Measurements from ENCODE around the gene CFAP119. TPM values are rescaled to one million over a fixed set of nuclear protein-coding genes. Genes with fewer than 3 reads are reported as not detected.
A peak's percentile ranks its signal among the peaks of the same experiment; 100 is the strongest.

The CFAP119 gene
- total and polyA plus RNA-seq, 3 donors from 2014 or later: 31.5 to 54.2 (median 43.3) TPM

- 74 to 81% methylated on average over 10 of the region's 10 CpGs for WGBS, 2 donors
These were observed 2.8 kb downstream of the CFAP119 start for GRCh38 chr16:30758988-30759491.

GRCh38 chr16:30757316-30757715 is 4.5 kb downstream of the CFAP119 start:
- no peaks in the 10 kb centered on the region for H3K9me3 ChIP-seq
- DNase-seq: peak; percentile 61
- no peak for TF ChIP-seq POLR2A (IDR thresholded peaks at IDR 0.05)
- TF ChIP-seq, protein P1, sequence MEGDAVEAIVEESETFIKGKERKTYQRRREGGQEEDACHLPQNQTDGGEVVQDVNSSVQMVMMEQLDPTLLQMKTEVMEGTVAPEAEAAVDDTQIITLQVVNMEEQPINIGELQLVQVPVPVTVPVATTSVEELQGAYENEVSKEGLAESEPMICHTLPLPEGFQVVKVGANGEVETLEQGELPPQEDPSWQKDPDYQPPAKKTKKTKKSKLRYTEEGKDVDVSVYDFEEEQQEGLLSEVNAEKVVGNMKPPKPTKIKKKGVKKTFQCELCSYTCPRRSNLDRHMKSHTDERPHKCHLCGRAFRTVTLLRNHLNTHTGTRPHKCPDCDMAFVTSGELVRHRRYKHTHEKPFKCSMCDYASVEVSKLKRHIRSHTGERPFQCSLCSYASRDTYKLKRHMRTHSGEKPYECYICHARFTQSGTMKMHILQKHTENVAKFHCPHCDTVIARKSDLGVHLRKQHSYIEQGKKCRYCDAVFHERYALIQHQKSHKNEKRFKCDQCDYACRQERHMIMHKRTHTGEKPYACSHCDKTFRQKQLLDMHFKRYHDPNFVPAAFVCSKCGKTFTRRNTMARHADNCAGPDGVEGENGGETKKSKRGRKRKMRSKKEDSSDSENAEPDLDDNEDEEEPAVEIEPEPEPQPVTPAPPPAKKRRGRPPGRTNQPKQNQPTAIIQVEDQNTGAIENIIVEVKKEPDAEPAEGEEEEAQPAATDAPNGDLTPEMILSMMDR (IDR thresholded peaks at IDR 0.05): no peak
- intact Hi-C loops (cut with DNase I; ENCODE audit: low total_unique reads): no loop called here
- H3K27me3 ChIP-seq: no peaks in the 10 kb centered on the region
- no peaks in the 10 kb centered on the region for H3K36me3 ChIP-seq (ENCODE audit: low read depth, missing control alignments)
- 53 to 61% methylated on average over 5 to 7 of the region's 7 CpGs for WGBS, 2 donors
- no peak overlapping the region for H3K4me3 ChIP-seq
- H3K27ac ChIP-seq: no peak overlapping the region
- peaks cover 7% of the 10 kb centered on the region for H3K4me1 ChIP-seq

More at GRCh38 chr16:30758988-30759491, 2.8 kb downstream of the CFAP119 start:
- TF ChIP-seq POLR2A (IDR thresholded peaks at IDR 0.05): no peak
- TF ChIP-seq, protein P1 (IDR thresholded peaks at IDR 0.05): no peak
- Histone ChIP-seq H3K4me3 (no peak overlapping the region), H3K4me1 (peaks cover 22% of the 10 kb centered on the region), H3K27me3 (no peaks in the 10 kb centered on the region), H3K27ac (no peak overlapping the region), H3K9me3 (no peaks in the 10 kb centered on the region), H3K36me3 (ENCODE audit: low read depth, missing control alignments) (no peaks in the 10 kb centered on the region)
- DNase-seq: no peak
- intact Hi-C loops (cut with DNase I; ENCODE audit: low total_unique reads): no loop called here

DNA sequence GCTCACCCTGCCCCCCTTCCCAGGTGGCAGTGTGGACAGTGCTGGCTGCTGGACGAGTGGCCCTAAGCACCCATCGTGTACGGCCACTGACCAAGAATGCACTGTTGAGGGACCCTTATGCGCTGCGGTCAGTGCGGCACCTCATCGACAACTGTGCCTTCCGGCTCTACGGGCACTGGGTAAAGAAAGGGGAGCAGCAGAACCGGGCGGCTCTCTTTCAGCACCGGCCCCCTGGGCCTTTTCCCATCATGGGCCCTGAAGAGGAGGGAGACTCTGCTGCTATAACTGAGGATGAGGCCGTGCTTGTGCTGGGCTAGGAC is 5.1 kb downstream of the CFAP119 start:
- TF ChIP-seq, protein P1 (IDR thresholded peaks at IDR 0.05): no peak
- no peak for TF ChIP-seq POLR2A (IDR thresholded peaks at IDR 0.05)
- Histone ChIP-seq H3K4me3 (no peak overlapping the region), H3K27ac (no peak overlapping the region), H3K4me1 (peaks cover 7% of the 10 kb centered on the region), H3K27me3 (no peaks in the 10 kb centered on the region), H3K36me3 (ENCODE audit: low read depth, missing control alignments) (no peaks in the 10 kb centered on the region), H3K9me3 (no peaks in the 10 kb centered on the region)
- intact Hi-C loops (cut with DNase I; ENCODE audit: low total_unique reads): no loop called here
- 90 to 93% methylated on average over 10 to 13 of the region's 13 CpGs for WGBS, 2 donors
- DNase-seq: no peak

- intact Hi-C loops (cut with DNase I; ENCODE audit: low total_unique reads): no loop called here
- H3K4me3 ChIP-seq: no peak overlapping the region
- H3K9me3 ChIP-seq: no peaks in the 10 kb centered on the region
- no peak for DNase-seq
- TF ChIP-seq, protein P1 (IDR thresholded peaks at IDR 0.05): no peak
- no peak for TF ChIP-seq POLR2A (IDR thresholded peaks at IDR 0.05)
- H3K27ac ChIP-seq: no peak overlapping the region
- no peaks in the 10 kb centered on the region for H3K36me3 ChIP-seq (ENCODE audit: low read depth, missing control alignments)
- H3K4me1 ChIP-seq: peaks cover 6% of the 10 kb centered on the region
- H3K27me3 ChIP-seq: no peaks in the 10 kb centered on the region
- WGBS, 2 donors: 92 to 95% methylated on average over 12 to 20 of the region's 20 CpGs
These were observed 5.7 kb downstream of the CFAP119 start for GRCh38 chr16:30755955-30756780.

All from testis (tissue), 3 donors.